CD1c-positive myeloid dendritic cell (primary cell): ENCODE results near the gene VIL1.

Experiments used
- DNase-seq: peaks from one replicate; pipeline ENCODE4 v3.0.0-alpha.2; 2016; ENCODE audit errors: extremely low spot score

Gene VIL1

DNA sequence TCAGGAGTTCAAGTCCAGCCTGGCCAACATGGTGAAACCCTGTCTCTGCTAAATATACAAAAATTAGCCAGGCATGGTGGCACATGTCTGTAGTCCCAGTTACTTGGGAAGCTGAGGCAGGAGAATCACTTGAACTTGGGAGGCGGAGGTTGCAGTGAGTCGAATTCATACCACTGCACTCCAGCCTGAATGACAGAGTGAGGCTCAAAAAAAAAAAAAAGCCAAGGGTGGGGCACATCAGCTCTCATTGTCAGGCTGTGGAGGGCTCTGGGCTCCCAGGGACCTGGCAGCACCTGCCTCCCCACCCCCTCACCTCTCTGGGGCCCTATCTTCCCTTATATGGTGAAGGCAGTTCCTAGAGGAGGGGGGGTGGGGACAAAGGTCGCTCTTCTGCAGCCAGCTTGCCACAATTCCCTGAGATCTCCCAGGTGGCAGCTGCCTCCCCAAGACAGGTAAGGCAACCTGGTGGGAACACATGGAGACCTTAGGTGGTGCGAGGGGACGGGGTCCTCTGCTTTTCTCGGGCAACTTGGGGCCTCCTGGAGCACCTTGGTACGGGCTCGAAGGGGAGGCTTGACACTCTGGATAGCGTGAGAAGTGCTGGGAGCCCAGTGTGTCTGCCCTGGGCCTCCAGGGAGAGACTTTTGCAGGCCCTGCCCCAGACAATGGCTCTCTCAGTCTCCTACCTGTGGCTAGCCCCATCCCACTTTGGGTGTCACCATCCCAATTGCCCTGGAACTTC lies at the start of gene VIL1:
VIL1 (plus strand) TSS at position 407 of the 742 bp plus-strand sequence. CDS start 4,656 bp downstream, outside the sequence.
- DNase-seq: no peak

DNA sequence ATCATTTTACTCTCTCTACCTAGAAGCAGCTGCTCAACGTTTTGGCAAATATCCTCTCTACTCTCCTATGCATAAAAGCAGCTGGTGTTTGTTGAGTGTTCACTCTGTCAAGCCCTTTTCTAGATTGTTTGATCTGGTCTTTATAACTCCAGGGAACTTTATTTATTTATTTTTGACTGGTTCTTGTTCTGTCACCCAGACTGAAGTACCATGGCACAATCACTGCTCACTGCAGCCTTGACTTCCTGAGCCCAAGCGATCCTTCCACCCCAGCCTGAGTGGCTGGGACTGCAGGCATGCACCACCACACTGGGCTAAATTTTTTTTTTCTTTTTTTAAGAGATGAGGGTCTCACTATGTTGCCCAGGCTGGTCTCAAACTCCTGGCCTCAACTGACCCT lies 49.6 kb upstream of the VIL1 start:
- peak; percentile 34 for DNase-seq

DNA sequence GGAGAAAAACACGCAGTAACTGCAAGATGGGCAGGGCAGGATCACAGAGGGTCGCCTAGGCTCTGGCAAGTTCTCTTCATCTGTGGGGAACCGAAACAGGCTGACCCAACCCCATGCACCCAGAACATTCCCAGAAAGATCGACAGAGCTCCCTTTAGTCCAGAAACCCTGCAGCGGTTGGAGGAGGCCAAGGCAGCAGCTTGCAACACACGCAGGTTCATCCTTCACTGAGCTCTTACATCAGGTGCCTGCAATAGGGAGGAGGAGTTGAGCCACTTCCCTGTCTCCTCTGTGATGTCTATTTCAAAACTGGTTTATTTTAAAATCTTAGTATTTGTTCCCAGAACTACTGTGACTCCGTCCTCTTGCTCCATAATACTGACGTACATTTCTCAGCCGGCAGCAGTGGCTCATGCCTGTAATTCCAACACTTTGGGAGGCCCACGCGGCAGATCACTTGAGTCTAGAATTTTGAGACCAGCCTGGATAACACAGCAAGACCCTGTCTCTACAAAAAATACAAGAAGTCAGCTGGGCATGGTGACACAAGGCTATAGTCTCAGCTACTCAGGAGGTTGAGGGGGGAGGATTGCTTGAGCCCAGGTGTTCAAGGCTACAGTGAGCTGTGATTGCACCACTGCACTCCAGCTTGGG lies 48.4 kb upstream of the VIL1 start:
- peak; percentile 94 for DNase-seq

DNA sequence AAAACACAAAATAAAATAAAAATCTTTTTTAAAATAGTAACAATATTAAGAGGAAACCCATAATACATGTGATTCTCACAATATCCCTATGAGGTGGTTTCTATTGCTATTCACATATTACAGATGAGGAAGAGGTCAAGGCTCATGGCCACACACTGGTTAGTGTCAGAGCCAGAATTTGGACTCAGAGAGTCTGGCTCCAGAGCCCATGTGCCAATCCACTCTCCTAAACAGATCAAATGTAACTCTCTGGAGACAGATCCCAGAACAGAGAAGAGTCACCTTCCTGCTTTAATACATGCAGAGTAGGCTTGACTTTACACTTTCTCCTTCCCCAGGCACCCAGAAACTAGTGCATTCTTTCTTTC lies 47.0 kb upstream of the VIL1 start:
- peak; percentile 63 for DNase-seq

DNA sequence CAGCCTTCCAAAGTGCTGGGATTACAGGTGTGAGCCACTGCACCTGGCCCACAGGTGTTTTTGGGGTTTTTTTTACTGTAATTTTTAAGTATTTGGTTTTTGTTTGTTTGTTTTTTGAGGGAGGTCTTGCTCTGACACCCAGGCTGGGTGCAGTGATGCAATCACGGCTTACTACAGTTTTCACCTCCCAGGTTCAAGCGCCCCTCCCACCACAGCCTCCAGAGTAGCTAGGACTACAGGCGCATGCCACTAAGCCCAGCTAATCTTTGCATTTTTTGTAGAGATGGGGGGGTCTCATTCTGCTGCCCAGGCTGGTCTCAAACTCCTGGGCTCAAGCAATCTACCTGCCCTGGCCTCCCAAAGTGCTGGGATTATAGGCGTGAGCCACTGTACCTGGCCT lies 44.1 kb upstream of the VIL1 start:
- DNase-seq: no peak

DNA sequence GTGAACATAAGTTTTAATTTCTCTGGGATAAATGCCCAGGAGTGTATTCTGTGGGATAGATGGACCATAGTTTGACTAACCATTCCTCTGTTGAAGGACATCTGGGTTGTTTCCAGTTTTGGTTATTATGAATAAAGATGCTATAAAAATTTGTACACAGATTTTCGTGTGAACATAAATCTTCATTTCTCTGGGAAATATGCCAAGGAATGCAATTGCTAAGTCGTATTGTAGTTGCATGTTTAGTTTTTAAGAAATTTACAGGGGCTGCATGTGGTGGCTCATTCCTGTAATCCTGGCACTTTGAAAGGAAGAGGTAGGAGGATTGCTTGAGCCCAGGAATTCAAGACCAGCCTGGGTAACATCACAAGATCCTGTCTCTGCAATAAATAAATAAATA lies 43.7 kb upstream of the VIL1 start:
- no peak for DNase-seq

DNA sequence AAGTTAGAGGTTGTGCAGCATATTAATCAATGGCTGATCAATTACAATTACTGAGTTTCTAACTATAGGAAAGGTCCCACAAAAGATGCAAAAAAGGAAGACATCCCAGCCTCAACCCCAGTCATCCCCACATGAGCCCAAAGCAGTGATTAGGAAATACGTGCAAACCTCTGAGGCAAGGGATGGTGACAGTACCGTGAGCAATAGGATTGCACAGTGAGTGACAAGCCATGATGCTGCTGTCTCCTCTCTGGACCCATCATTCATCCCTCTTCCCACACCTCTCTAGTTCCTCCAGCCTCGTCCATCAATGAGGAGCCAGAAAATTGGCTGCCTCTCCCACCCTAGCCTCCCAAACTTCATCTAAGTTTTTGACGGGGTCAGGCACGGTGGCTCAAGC lies 40.9 kb upstream of the VIL1 start:
- DNase-seq: peak; percentile 77

DNA sequence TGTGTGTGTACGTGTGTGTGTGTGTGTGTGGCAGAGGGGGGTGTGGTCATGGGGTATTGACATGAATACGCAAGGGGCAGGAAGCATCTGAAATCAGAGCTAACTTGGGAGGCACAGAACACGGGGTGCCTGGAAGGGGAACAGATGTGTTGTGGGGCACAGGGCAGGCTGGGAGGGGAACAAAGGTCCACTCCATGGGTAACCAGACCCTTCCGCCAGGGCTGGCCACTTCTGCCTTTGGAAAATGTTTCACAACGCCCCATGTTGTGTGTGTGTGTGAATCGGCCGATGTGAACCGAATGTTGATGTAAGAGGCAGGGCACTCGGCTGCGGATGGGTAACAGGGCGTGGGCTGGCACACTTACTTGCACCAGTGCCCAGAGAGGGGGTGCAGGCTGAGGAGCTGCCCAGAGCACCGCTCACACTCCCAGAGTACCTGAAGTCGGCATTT lies 37.0 kb upstream of the VIL1 start, which contains the start of gene SLC11A1:
SLC11A1 (plus strand) TSS at position 358 of the 451 bp plus-strand sequence. CDS start 96 bp downstream, outside the sequence.
- peak; percentile 96 for DNase-seq

DNA sequence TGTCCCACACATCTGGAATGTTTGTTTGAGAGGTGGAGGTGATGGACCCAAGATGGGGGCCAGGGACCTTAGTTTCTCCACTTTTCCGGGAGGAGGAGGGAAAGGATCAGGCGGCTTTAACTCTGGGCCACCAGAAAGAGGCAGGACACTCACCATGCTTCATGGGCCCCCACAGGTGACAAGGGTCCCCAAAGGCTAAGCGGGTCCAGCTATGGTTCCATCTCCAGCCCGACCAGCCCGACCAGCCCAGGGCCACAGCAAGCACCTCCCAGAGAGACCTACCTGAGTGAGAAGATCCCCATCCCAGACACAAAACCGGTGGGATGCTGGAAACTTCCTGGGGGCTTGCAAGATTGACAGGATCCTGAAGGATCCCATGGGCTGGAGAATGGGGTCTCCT lies 36.1 kb upstream of the VIL1 start:
- no peak for DNase-seq

DNA sequence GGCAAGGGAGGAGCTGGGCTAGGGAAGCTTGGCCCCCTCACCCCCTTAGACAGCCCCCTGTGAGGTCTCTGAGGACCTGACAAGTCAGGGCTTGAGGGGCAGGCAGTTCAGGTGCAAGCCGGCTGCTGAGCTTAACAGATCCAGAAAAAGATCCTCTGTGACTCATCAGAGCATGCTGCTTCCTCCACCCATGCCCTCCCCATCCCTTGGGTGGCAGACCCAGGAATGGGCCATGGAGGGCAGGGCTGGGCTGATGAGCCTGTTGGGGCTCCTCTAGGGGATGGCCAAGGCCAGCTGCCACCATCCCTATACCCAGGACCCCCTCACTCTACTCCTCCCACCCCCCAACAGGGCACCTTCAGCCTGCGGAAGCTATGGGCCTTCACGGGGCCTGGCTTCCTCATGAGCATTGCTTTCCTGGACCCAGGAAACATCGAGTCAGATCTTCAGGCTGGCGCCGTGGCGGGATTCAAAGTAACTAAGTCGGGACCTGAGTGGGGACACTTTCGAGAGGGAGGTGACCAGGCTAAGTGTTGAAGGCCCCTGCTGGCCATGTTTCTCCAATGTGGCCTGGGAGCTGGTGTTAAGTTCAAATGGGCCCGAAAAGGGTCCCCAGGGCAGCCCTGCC lies 34.9 kb upstream of the VIL1 start:
- no peak for DNase-seq

DNA sequence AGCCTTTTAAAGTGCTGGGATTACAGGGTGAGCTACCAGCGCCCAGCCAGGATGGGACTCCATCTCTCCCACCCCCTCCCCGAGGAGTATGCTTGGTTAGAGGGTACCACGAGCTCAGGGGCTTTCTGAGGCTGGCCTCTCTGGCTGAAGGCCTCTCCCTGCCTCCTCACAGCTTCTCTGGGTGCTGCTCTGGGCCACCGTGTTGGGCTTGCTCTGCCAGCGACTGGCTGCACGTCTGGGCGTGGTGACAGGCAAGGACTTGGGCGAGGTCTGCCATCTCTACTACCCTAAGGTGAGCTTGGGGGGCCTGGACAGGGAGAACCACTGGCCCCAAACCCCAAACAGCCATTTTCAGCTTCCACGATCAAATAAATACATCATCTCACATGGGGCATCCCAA lies 33.9 kb upstream of the VIL1 start:
- no peak for DNase-seq

DNA sequence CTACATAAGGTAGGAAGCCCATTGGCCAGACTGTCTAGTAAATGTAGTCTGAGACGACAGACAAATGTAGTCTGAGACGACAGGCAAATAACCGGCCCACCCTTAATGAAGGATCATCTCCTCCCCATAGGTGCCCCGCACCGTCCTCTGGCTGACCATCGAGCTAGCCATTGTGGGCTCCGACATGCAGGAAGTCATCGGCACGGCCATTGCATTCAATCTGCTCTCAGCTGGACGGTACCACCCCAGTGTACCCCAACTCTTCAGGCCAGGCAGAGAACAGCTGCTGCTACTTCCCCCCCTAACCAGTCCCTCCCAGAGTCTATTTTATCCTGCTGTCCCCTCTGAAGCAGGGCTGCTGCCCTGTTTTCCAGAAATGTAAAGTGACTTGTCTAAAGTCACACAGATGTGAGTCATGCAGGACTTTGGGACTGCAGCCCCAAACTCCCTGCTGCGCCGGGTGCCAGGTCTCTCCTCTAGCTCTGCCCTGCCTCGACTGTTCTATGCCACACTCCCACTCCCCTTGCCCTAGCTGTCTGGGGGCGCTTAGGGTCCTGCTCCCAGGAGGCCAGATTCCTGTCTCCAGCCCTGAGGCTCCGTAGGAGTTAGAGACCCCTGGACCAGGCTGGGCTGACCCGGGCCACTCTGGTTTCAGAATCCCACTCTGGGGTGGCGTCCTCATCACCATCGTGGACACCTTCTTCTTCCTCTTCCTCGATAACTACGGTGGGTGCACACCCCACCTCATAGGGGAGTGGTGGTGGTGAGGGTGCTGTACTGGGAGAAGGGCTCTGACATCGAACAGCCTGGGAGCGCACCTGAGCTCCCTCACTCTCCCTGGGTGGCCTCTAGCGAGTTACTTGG lies 32.2 kb upstream of the VIL1 start:
- peak; percentile 40 for DNase-seq

DNA sequence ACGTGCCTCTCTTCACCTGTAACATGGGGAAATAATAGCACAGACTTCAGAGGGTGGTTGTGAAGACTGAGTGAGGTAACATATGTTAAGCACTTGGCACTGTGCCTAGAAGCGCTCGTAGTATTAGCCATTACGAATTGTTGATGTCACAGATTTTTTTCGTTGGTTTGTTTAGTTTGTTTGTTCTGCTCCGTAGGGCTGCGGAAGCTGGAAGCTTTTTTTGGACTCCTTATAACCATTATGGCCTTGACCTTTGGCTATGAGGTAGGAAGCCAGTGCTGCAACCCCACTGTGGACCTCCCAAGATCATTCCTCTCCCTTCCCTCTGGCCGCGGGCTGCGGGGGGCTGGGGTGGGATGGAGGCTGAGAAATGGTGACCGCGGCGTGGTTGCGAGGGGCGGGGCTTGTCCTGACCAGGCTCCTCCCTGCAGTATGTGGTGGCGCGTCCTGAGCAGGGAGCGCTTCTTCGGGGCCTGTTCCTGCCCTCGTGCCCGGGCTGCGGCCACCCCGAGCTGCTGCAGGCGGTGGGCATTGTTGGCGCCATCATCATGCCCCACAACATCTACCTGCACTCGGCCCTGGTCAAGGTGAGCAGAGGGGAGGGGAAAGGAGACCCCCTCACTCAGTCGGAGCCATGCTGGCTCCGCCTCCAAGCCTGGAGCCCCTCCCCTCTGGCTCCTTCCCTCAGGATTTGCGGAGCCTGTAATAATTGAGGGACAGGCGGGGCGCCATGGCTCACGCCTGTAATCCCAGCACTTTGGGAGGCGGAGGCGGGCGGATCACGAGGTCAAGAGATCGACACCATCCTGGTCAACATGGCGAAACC lies 31.3 kb upstream of the VIL1 start:
- DNase-seq: peak; percentile 85

DNA sequence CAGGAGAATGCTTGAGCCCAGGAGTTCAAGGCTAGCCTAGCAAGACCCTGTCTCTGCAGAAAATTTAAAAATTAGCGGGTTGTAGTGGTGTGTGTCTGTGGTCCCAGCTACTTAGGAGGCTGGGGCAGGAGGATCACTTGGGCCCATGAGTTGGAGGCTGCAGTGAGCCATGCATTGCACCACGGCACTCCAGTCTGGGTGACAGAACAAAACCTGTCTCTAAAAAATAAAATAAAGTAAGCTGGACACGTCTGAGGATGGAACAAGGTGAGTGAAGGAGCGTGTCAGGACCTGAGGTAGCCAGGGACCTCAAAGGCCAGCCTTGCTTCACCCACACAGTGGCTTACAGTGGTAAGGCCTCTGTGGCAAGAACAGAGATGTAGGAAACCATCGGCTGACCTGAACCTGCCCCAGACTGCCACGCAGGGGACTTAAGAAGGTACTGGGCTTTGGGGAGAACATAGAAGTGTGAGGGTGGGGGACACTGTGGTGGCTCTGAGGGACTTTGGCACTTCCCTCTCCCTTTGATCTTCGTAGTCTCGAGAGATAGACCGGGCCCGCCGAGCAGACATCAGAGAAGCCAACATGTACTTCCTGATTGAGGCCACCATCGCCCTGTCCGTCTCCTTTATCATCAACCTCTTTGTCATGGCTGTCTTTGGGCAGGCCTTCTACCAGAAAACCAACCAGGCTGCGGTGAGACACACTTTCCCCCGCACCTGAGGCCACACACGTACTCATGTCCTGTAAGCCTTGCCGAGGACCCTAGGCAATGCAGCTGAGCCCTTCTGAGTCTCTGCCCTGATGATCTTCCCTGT lies 29.4 kb upstream of the VIL1 start:
- no peak for DNase-seq

DNA sequence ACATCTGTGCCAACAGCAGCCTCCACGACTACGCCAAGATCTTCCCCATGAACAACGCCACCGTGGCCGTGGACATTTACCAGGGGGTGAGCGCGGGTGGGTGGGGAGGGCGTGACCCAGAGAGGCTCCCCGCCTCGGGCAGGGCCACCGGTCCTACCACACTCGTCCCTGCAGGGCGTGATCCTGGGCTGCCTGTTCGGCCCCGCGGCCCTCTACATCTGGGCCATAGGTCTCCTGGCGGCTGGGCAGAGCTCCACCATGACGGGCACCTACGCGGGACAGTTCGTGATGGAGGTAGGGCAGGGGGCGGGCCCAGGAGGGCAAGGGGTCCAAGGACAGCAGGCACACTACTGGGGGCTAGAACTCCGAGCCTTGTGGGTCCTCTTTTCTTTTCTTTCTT lies 27.7 kb upstream of the VIL1 start:
- no peak for DNase-seq

DNA sequence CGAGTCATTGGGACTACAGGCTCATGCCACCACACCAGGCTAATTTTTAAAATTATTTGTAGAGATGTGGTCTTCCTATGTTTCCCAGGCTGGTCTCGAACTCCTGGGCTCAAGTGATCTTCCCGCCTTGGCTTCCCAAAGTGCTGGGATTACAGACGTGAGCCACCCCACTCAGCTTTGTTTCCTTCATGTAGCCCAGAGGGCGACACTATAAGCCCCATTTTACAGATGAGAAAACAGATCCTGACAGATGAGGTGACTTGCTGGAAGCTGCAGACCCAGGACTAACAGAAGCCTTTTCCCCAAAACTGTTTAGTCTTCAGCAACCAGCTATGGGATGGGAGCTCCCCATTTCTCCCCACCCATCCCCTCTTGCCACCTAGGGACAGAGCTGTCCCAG lies 26.5 kb upstream of the VIL1 start:
- no peak for DNase-seq

DNA sequence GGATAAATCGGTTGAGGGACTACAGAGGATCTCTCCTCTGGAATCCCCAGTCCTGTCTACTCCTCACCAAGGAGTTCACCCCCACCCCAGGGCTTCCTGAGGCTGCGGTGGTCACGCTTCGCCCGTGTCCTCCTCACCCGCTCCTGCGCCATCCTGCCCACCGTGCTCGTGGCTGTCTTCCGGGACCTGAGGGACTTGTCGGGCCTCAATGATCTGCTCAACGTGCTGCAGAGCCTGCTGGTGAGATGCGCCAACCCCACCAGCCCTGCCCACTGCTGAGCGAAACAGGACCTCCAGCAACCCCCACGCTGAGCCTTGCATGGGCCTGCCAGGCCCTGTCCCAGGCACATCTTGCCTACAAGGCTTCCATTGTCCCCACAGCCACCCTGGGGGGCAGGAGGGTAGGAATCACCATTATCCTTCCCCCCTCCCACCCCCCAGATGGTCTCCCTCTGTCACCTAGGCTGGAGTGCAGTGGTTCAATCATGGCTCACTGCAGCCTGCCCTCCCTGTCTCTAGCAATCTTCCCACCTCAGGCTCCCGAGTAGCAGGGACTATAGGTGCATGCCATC lies 25.9 kb upstream of the VIL1 start:
- DNase-seq: no peak

DNA sequence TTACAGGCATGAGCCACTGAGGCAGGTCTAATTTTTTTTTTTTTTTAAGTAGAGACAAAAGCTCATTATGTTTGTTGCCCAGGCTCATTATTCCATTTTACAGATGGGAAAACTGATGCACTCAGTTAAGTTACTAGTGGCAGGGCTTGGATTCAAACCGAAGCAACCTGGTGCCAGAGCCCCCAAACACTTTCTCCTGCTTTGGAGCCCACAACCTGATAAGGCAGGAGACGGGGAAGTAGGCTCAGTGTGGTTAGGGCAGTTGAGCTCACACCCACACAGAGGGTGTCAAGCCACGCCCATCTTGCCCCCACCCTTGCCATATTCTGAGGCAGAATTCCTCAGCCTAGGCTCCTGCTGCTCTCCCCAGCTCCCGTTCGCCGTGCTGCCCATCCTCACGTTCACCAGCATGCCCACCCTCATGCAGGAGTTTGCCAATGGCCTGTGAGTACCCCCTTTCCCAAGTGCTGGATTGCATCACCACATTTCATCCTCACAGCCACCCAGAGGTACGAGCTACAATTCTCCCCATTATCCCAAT lies 25.1 kb upstream of the VIL1 start:
- DNase-seq: peak; percentile 66

DNA sequence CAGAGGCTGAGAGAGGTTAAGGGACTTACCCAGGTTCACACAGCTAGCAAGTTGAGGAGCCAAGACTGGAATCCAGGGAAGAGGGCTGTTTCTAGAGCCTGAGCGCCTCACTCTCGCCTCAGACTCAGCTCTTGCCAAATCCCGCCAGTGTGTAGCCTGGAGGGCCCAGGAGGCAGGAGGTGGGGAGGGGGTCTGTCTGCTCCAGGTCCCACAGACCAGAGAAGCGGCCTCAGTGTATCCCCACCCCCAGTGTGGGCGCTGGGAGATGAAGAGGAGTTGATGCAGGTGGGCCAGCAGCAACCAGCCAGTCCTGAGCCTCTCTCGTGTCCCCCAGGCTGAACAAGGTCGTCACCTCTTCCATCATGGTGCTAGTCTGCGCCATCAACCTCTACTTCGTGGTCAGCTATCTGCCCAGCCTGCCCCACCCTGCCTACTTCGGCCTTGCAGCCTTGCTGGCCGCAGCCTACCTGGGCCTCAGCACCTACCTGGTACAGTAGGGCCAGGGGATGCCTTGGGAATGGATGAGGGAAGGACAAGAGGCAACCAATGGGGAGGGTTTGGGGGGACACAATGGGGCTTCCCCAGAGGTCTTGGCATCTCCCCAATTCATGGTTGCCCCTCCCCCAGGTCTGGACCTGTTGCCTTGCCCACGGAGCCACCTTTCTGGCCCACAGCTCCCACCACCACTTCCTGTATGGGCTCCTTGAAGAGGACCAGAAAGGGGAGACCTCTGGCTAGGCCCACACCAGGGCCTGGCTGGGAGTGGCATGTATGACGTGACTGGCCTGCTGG lies 24.4 kb upstream of the VIL1 start:
- DNase-seq: no peak
